Heart right ventricle (tissue), 16 donors: ENCODE measurements around the gene CACNA1A. TPM values are rescaled to one million over a fixed set of nuclear protein-coding genes. Genes with fewer than 3 reads are reported as not detected.
"Not testable (repeated sequence)": the region's sequence is repeated elsewhere in the genome, so short reads cannot be mapped to it uniquely, and the experiment has no call there.

ENCODE experiments used
- ATAC-seq, 8 donors: fragments of 200-7000 bp; cut with Tn5 transposase; one replicate each; pipeline ENCODE4 v1.9.1; 2020; ENCODE audit warnings: mild to moderate bottlenecking in 8 of 8, moderate library complexity in 8 of 8, moderate number of reproducible peaks in 1 of 8
- DNase-seq, 2 donors: peaks; one replicate each; pipeline ENCODE4 v3.0.0-alpha.2; 2020
- H3K27ac ChIP-seq, 10 donors: fragments of 200-600 bp; sonication (generic) in 2 of 10; one replicate each; pipeline versions ENCODE4 v1.5.0 to v1.8.0; 2020 to 2022; ENCODE audit warnings: mild to moderate bottlenecking in 3 of 10
- H3K27me3 ChIP-seq, 7 donors: fragments of 200-600 bp; one replicate each; pipeline ENCODE4 v1.8.0; 2021 to 2022; ENCODE audit warnings: mild to moderate bottlenecking in 2 of 7
- H3K36me3 ChIP-seq, 9 donors: fragments of 200-600 bp; sonication (generic) in 1 of 9; one replicate each; pipeline versions ENCODE4 v1.5.0 to v1.8.0; 2020 to 2022; ENCODE audit warnings: mild to moderate bottlenecking in 2 of 9
- H3K4me1 ChIP-seq, 9 donors: fragments of 200-600 bp; sonication (generic) in 1 of 9; one replicate each; pipeline versions ENCODE4 v1.5.0 to v1.8.0; 2020 to 2022; ENCODE audit warnings: mild to moderate bottlenecking in 4 of 9
- H3K4me3 ChIP-seq, 10 donors: fragments of 200-600 bp; sonication (generic) in 2 of 10; one replicate each; pipeline versions ENCODE4 v1.5.0 to v1.8.0; 2020 to 2022; ENCODE audit warnings: mild to moderate bottlenecking in 7 of 10, moderate library complexity in 2 of 10
- H3K9me3 ChIP-seq, 11 donors: fragments of 200-600 bp in 10 of 11; sonication (generic) in 2 of 11; one replicate each; pipeline versions ENCODE4 v1.5.0 to v1.8.0; 2013 to 2022; ENCODE audit warnings: mild to moderate bottlenecking in 2 of 11, control low read depth in 1 of 11, moderate library complexity in 1 of 11
- CTCF ChIP-seq, 9 donors: fragments of 200-600 bp; sonication (generic) in 2 of 9; IDR thresholded peaks; one replicate each; pipeline versions ENCODE4 v1.5.0 to v1.8.0; 2021 to 2022; ENCODE audit warnings: antibody characterized with exemption in 9 of 9, mild to moderate bottlenecking in 5 of 9, moderate library complexity in 1 of 9
- WGBS, 2 donors: extraction: QIAGEN DNeasy Blood & Tissue Kit; methylation state at CpG; one replicate each; pipeline ENCODE4 v1.1.7; 2013; ENCODE audit warnings: inconsistent platforms in 1 of 2; 5-methylcytosine and 5-hydroxymethylcytosine counted together
- intact Hi-C, 10 donors: fragments of 100-400 bp; cut with DNase I; formaldehyde crosslinking; loops; one replicate each; pipeline versions ENCODE4 v1.11.1 to v1.14.2; 2022
- polyA plus RNA-seq, 2 donors: library from polyadenylated mRNA; stranded (reverse); fragments of 200-250 nt; gene quantifications; one replicate each; pipeline ENCODE4 v1.2.3, GENCODE V29; 2013
- total RNA-seq, 10 donors: library from RNA; stranded (reverse); fragmentation: NEBNext Ultra II Directional in 3 of 10; extraction: Animal tissue kit (Norgen Biotek cat#: 25700) in 3 of 10; gene quantifications; one replicate each; pipeline versions ENCODE4 v1.2.1 to v1.2.4, GENCODE V29; 2021 to 2023
- donor health status: Arrhythmogenic right ventricular cardiomyopathy.
- donor health status: ischemic (EF 13 %, LVEDD 7.1; RV severe dilation, severe dysfunction).
- donor health status: healthy with polysubstance abuse.
- donor health status: DM: no; HTN: yes; CAD: no.
- donor health status: DM: no; HTN: no; CAD: no.
- donor health status: ischemic (EF 25% LVEDD 6.9; RV normal size, moderate dysfunction).
- donor health status: ischemic (EF 25% LVEDD 5.7; RV mildly dilated, moderate dysfunction).
- donor health status: healthy.
- donor health status: DM: yes; HTN: yes; CAD: no.
- donor health status: Ischemic cardiomyopathy.
- donor health status: ischemic (EF 35%, LVEDD 5.7; RV mildly dilated, moderate dysfunction).
- donor health status: nonischemic (EF 11% LVEDD 7.7; RV severe dilation, severe dysfunction).
- donor health status: DM: yes; HTN: yes; CAD: no.
- donor health status: PGD.
- donor health status: ischemic (EF 29% LVEDD 5.4; RV normal size, mild dysfunction).
- donor health status: nonischemic (EF 23%, LVEDD 6.1; RV moderate dilation, normal function).

Gene CACNA1A
- total and polyA plus RNA-seq, 12 donors = 0.21 to 2.3 (median 0.66) TPM

DNA sequence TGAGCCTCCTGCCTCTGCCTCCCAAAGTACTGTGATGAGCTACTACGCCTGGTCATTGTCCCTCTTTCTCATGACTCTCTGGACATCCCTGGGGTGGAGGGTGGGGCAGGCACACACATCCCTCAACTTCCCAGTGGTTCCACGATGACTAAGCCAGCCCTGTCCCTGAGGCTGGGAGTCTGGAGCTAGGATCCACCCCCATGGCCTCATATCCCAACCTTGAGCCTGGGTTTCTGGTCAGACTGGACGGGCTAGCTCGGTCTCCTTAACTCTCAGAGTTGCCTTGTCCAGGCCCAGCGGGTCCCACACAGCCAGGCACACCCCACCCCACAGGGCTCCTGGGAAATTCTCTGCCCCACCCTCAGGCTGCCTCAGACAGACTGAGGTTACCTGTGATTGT lies 336.5 kb downstream of the CACNA1A start:
- peak in 1 of 8 donors; percentile 46 for ATAC-seq
- no peak for DNase-seq
- H3K4me3 ChIP-seq = no peak overlapping the region
- H3K9me3 ChIP-seq = no peaks in the 10 kb centered on the region
- no peaks in the 10 kb centered on the region for H3K27me3 ChIP-seq
- 76 to 82% methylated on average over 5 of the region's 5 CpGs for WGBS, 2 donors
- H3K27ac ChIP-seq = peak overlapping the region in 6 of 10 donors; percentile 26 to 99 (median 96)
- H3K4me1 ChIP-seq = peaks cover 10 to 78% (median 47%) of the 10 kb centered on the region in 9 donors
- intact Hi-C loops = loop anchor here in 2 of 10 donors (10.0 kb wide), 2 partner anchors 195 to 675 kb away; no protein-coding TSS in a partner anchor
- no peak for TF ChIP-seq CTCF (IDR thresholded peaks at IDR 0.05)
- no peaks in the 10 kb centered on the region for H3K36me3 ChIP-seq

GRCh38 chr19:13166151-13166550 lies 340.1 kb downstream of the CACNA1A start:
- not testable (repeated sequence) for DNase-seq, H3K4me3 ChIP-seq
- H3K27ac ChIP-seq = peak overlapping the region in 9 of 10 donors; percentile 93 to 99 (median 97)

DNA sequence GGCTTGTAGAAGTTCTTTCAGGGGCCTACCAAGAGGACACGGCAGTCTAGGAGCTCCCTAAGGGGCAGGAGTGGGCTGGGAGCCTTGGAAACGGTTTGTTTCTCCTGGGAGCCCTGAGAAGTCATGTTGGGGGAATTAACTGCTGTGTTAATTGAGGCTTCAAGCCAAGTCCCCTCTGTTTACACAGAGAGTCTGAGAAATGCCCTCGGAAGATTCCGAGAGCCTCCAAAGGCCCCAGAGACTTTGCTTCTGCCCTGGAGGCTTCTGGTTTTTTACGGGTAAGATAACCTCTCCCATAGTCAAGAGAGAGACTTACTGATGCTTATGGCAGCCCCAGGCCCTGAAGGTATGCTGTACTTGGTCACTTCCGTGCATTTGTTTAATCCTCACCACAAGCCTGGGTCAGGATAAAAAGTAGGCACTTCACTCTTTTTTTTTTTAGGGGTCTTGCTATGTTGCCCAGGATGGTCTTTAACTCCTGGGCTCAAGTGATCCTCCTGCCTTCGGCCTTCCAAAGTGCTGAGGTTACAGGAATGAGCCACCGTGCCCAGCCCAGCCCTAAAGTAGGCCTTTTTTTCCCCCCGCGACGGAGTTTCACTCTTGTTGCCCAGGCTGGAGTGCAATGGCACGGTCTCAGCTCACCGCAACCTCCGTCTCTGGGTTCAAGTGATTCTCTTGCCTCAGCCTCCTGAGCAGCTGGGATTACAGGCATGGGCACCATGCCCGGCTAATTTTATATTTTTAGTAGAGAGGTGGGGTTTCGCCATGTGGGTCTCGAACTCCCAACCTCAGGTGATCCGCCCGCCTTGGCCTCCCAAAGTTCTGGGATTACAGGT lies 340.9 kb downstream of the CACNA1A start:
- intact Hi-C loops = loop anchor here in 2 of 10 donors (10.0 kb wide), 2 partner anchors 191 to 679 kb away; no protein-coding TSS in a partner anchor
- Histone ChIP-seq H3K4me3 (peak overlapping the region in 1 of 10 donors; percentile 52), H3K9me3 (no peaks in the 10 kb centered on the region), H3K27me3 (no peaks in the 10 kb centered on the region), H3K36me3 (no peaks in the 10 kb centered on the region), H3K27ac (peak overlapping the region; percentile 81 to 99 (median 96)), H3K4me1 (peaks cover 18 to 96% (median 64%) of the 10 kb centered on the region in 9 donors)
- ATAC-seq (no peak), DNase-seq (no peak)
- WGBS, 2 donors = 78 to 79% methylated on average over 19 of the region's 19 CpGs
- TF ChIP-seq CTCF (IDR thresholded peaks at IDR 0.05) = no peak

More at GRCh38 chr19:13166151-13166550, 340.1 kb downstream of the CACNA1A start:
- not testable (repeated sequence) for H3K36me3 ChIP-seq, H3K27me3 ChIP-seq, H3K9me3 ChIP-seq, ATAC-seq
- WGBS, 2 donors = 96 to 98% methylated on average over 3 of the region's 3 CpGs
- H3K4me1 ChIP-seq = peaks cover 18 to 95% (median 64%) of the 10 kb centered on the region in 9 donors
- intact Hi-C loops = loop anchor here in 3 of 10 donors (2.0 to 10.0 kb wide), 3 partner anchors 13 to 679 kb away; no protein-coding TSS in a partner anchor

DNA sequence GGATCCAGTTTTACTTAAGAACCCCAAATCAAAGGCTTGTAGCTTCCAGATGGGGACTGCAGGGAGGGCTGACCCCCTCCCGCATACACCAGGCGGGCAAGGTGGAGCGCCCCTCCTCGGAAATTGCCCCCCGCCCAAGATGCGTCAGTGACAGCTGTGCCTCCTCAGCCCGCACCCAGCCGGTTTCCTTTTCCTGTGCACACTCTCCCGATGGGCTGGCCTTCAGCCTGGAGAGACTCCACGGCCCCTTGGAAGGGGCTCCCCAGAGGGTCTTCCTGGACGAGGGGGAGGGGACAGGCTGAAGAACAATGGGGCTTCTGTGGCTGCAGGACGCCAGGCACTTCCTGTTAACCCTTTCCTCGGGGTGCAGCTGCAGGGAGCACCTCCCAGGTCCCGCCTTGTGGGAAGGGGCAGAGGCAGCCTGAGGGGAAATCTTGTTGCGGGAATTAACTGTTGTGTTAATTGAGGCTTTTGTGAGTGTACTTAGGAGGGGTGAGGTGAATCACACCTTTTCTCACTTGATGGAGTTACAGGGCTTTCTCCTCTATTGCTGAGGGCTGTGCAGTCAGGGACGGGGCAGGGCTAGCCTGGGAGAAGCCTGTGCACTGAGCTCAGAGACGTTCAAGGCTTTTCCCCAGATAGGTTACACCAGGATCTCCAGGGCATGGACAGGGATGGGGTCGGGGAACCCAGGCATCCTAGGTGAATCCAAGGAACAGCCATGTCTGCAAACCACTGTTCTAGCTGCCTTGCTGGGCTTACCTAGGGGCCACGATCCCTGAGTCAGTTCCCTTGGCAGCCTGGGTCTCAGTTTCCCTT lies 341.7 kb downstream of the CACNA1A start:
- ATAC-seq (peak; percentile 41 to 64 (median 61)), DNase-seq (peak; percentile 79 to 89)
- no peak for TF ChIP-seq CTCF (IDR thresholded peaks at IDR 0.05)
- Histone ChIP-seq H3K9me3 (no peaks in the 10 kb centered on the region), H3K4me1 (peaks cover 18 to 91% (median 64%) of the 10 kb centered on the region in 9 donors), H3K36me3 (no peaks in the 10 kb centered on the region), H3K4me3 (peak overlapping the region in 7 of 10 donors; percentile 27 to 55 (median 49)), H3K27me3 (no peaks in the 10 kb centered on the region), H3K27ac (peak overlapping the region; percentile 81 to 99 (median 96))
- WGBS, 2 donors = 27 to 30% methylated on average over 19 of the region's 19 CpGs
- intact Hi-C loops = loop anchor here in 2 of 10 donors (1.0 to 10.0 kb wide), 3 partner anchors 9 to 680 kb away; no protein-coding TSS in a partner anchor
